Erythroblast (primary cell): ENCODE results near the gene BFSP2.

ENCODE experiments used
- GATA1 ChIP-seq: IDR thresholded peaks from 2 replicates; pipeline ENCODE4 v1.6.1; 2011; ENCODE audit warnings: low read depth, mild to moderate bottlenecking, control low read depth, low read length, moderate library complexity
- POLR2A ChIP-seq: IDR thresholded peaks from 2 replicates; pipeline ENCODE4 v1.6.1; 2011; ENCODE audit warnings: mild to moderate bottlenecking, low read length

- TF ChIP-seq POLR2A (no peak), GATA1 (no peak)
Observed at GRCh38 chr3:133486658-133487057, 86.8 kb downstream of the BFSP2 start.
